Fibroblast of pulmonary artery (primary cell): Measurements from ENCODE around the gene TFIP11.
A peak's percentile ranks its signal among the peaks of the same experiment; 100 is the strongest.

Source experiments
- DNase-seq: peaks from one replicate; pipeline ENCODE4 v3.0.0-alpha.2; 2010; ENCODE audit warnings: low read depth
- H3K4me3 ChIP-seq: replicated peaks from 2 replicates; pipeline ENCODE4 v1.5.1; 2011; ENCODE audit warnings: low read depth, mild to moderate bottlenecking, control low read depth, low read length, moderate library complexity
- TF ChIP-seq, protein P1 (sequence below): IDR thresholded peaks from 2 replicates; pipeline ENCODE4 v1.5.1; 2011; ENCODE audit warnings: mild to moderate bottlenecking, control low read depth, low read length, inconsistent platforms; ENCODE audit errors: missing control alignments

The TFIP11 gene

DNA sequence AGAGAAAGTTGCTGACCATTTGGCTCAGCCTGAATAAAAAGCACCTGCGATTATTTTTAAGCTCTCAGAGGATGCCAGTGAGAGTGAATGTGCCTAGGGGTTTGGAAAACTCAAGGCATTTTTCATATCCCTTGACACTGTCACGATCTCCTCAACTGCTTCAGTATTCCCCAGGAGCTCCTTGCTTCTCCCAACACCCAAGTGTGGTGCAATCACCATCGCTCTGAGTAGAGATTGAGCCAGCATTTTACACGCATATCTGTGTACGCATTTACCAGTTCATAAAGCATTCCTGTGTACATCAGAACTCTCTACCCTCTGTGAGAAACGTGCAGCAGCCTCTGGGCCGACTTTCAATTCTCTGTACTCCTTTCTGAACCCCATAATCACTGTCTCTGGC lies 27.3 kb downstream of the TFIP11 start:
- TF ChIP-seq, protein P1, sequence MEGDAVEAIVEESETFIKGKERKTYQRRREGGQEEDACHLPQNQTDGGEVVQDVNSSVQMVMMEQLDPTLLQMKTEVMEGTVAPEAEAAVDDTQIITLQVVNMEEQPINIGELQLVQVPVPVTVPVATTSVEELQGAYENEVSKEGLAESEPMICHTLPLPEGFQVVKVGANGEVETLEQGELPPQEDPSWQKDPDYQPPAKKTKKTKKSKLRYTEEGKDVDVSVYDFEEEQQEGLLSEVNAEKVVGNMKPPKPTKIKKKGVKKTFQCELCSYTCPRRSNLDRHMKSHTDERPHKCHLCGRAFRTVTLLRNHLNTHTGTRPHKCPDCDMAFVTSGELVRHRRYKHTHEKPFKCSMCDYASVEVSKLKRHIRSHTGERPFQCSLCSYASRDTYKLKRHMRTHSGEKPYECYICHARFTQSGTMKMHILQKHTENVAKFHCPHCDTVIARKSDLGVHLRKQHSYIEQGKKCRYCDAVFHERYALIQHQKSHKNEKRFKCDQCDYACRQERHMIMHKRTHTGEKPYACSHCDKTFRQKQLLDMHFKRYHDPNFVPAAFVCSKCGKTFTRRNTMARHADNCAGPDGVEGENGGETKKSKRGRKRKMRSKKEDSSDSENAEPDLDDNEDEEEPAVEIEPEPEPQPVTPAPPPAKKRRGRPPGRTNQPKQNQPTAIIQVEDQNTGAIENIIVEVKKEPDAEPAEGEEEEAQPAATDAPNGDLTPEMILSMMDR: no peak
- no peak for DNase-seq
- no peak overlapping the region for H3K4me3 ChIP-seq

DNA sequence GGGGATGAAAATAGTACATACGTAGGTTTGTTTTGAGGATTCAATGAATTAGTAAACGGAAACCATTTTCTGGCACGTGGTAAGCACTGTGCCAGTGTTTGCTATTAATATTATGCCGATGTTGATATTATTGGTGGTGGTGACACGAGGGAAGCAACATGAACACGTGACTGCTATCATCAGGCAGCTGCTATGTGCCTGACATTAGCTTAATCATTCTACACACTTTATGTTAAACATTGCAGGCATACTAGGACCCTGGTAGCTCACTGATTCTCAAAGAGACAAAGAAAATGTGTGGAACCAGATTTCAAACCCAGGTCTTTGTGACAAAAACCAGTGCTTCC lies 27.9 kb downstream of the TFIP11 start:
- peak overlapping the region; percentile 89 for H3K4me3 ChIP-seq
- TF ChIP-seq, protein P1: no peak
- no peak for DNase-seq

DNA sequence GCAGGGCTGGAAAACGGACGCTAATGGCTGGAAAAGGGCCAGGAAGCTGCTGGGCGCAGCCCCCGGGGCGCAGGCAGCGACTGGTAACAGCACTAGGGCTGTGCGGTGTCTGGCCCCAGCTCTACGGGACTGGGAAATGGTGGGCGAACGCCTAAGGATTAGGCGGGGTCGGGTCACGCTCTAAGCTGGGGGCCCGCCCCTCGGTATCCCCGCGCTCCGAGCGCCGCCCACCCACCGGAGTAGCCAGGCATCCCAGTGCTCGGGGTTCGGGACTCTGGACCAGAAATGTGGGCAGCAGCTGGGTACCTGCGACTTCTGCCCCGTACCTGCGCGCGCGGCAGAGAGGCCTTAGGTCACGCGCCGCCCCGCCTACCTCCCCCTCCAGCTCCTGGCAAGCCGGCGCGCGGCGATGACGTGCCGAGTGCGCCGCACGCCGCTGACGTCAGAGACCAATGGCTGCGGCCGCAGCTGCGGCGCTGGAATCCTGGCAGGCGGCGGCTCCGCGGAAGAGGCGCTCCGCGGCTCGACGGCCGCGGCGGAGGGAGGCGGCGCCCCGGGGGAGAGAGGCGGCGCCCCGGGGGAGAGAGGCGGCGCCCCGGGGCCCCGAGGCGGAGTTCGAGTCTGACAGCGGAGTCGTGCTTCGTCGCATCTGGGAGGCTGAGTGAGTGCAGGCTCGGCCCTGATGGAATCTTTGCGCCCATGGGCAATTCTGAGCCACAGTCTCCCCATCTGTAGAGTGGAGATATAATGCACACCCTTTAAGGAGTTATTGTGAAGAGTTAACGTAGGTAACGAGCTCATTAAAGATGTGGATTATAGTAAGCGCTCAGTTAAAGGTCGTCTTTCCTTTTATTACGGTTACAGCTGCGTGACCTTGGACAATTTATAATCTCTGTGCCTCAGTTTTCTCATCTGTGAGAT lies 28.6 kb downstream of the TFIP11 start, which contains the start of the genes HPS4 and SRRD:
TSS of gene HPS4 (minus strand) at position 345 of the 921 bp plus-strand sequence. CDS start 2,021 bp downstream, outside the sequence.
TSS of gene SRRD (plus strand) at position 439 of the 921 bp plus-strand sequence. CDS start at position 453, 14 bp downstream.
- TF ChIP-seq, protein P1: no peak
- H3K4me3 ChIP-seq: peak within 1 kb of the TSS; percentile 89
- peak; percentile 89 for DNase-seq

DNA sequence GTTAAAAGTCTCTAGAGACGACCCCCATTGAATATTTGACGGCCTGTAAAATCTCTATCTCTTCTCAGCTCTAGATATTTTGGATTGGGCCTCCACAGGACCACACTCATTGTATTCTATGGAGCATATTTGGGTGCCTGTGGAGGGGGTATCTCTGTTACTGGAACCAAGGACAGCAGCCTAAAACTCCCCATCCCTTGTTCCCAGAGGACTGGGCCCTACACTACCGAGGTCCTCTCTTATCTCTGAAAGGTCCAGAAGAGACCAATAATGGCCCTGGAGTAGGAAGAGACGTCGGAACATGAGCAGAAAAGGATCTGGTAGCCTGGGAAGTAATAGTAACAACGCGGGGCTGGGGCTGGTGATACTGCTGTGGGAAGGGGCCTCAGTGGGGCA lies 29.2 kb downstream of the TFIP11 start:
- peak overlapping the region; percentile 89 for H3K4me3 ChIP-seq
- TF ChIP-seq, protein P1: no peak
- DNase-seq: no peak

DNA sequence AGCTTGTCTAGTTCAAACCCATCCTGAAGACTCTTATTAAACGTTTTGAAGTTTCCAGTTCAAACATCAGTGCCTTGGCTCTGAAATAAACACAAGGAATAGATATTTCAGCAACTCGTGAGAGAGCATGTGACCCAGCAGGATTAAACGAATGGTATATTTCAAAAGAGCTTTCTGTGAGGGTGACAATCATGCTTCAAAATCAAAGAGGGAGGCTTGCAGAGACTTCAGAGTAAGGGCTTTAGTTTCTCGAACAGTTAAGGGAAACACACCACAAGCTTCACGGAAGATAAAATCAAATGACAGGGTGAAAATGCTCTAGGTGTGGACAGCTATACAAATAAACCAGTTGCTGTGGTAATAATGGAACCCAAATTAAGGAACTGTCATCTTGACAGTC lies 30.1 kb downstream of the TFIP11 start:
- no peak for DNase-seq
- no peak overlapping the region for H3K4me3 ChIP-seq

DNA sequence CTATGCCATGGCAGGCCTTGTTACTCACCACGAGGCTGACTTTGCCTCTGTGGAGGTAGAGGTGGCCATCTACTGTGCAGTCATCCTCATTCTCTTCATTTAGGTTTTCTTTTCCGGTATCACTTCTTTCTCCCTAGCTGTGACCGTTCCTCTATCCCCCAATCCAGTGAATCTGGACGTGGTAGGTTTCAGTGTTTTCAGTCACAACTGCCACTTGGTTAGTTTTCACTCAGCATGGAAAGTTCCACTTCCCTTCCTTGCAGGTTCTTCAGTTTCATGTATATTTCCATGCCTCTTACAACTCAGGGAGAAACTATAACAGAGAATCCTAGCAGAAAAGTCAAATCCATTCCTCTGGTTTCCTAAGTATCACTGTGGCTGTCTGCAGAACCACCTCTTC lies 30.6 kb downstream of the TFIP11 start:
- DNase-seq: no peak
- TF ChIP-seq, protein P1: no peak
- H3K4me3 ChIP-seq: no peak overlapping the region

More for the DNA sequence above, 30.1 kb downstream of the TFIP11 start:
- TF ChIP-seq, protein P1: no peak
